HG03060 (cell line): ENCODE results near the gene SNRPA.
"Not testable (repeated sequence)": the region's sequence is repeated elsewhere in the genome, so short reads cannot be mapped to it uniquely, and the experiment has no call there.

ENCODE experiments used
- ATAC-seq: cut with Tn5 transposase; IDR thresholded peaks from one replicate; pipeline ENCODE4 v1.9.1; 2021; ENCODE audit warnings: low read depth, moderate number of reproducible peaks; ENCODE audit not compliant: unreplicated experiment

The SNRPA gene

GRCh38 chr19:40719414-40719894 lies 31.5 kb upstream of the SNRPA start:
- no peak for ATAC-seq

- no peak for ATAC-seq
Measured at GRCh38 chr19:40721140-40721486, 29.9 kb upstream of the SNRPA start.

- ATAC-seq, result no peak
Measured at GRCh38 chr19:40721936-40722661, 28.9 kb upstream of the SNRPA start.

- ATAC-seq, result no peak
Measured at GRCh38 chr19:40723661-40724254, 27.2 kb upstream of the SNRPA start.

- ATAC-seq, result no peak
Measured at GRCh38 chr19:40724315-40724714, 26.7 kb upstream of the SNRPA start.

GRCh38 chr19:40724855-40725254 lies 26.1 kb upstream of the SNRPA start:
- no peak for ATAC-seq

GRCh38 chr19:40726279-40726678 lies 24.7 kb upstream of the SNRPA start:
- ATAC-seq, result no peak

GRCh38 chr19:40730065-40730464 lies 20.9 kb upstream of the SNRPA start:
- ATAC-seq, result not testable (repeated sequence)

GRCh38 chr19:40732304-40732703 lies 18.7 kb upstream of the SNRPA start:
- not testable (repeated sequence) for ATAC-seq

- no peak for ATAC-seq
Measured at GRCh38 chr19:40733149-40733548, 17.9 kb upstream of the SNRPA start.

GRCh38 chr19:40735013-40735771 lies 15.8 kb upstream of the SNRPA start:
- ATAC-seq, result no peak

- ATAC-seq, result no peak
Measured at GRCh38 chr19:40736661-40737060, 14.3 kb upstream of the SNRPA start.

- no peak for ATAC-seq
Measured at GRCh38 chr19:40737102-40737644, 13.8 kb upstream of the SNRPA start.

- ATAC-seq, result no peak
Measured at GRCh38 chr19:40739030-40739839, 11.8 kb upstream of the SNRPA start.

GRCh38 chr19:40739871-40740703 lies 10.9 kb upstream of the SNRPA start:
- no peak for ATAC-seq

- no peak for ATAC-seq
Measured at GRCh38 chr19:40740747-40741146, 10.3 kb upstream of the SNRPA start.

GRCh38 chr19:40741527-40742390 lies 9.2 kb upstream of the SNRPA start:
- no peak for ATAC-seq

GRCh38 chr19:40742477-40742876 lies 8.5 kb upstream of the SNRPA start:
- ATAC-seq, result no peak

GRCh38 chr19:40742886-40743285 lies 8.1 kb upstream of the SNRPA start:
- ATAC-seq, result no peak
